Transverse colon (tissue), 4 donors: ENCODE results near the gene FOXR1. TPM values are rescaled to one million over a fixed set of nuclear protein-coding genes. Genes with fewer than 3 reads are reported as not detected.

ENCODE experiments used
- DNase-seq: peaks from one replicate; pipeline ENCODE4 v3.0.0-alpha.2; 2019
- H3K27ac ChIP-seq, 4 donors: fragments of 200-600 bp; sonication (generic); 2 replicates each; pipeline ENCODE4 v1.5.1; 2016 to 2018; ENCODE audit warnings: inconsistent platforms in 4 of 4
- H3K27me3 ChIP-seq: fragments of 200-600 bp; sonication (generic); 2 replicates; pipeline ENCODE4 v1.5.1; 2017; ENCODE audit warnings: inconsistent platforms
- H3K36me3 ChIP-seq, 4 donors: fragments of 200-600 bp; sonication (generic); 2 replicates each; pipeline ENCODE4 v1.5.1; 2017 to 2019; ENCODE audit warnings: inconsistent platforms in 4 of 4
- H3K4me1 ChIP-seq, 4 donors: fragments of 200-600 bp; sonication (generic); 2 replicates each; pipeline ENCODE4 v1.5.1; 2017 to 2020; ENCODE audit warnings: inconsistent platforms in 4 of 4
- H3K4me3 ChIP-seq, 4 donors: fragments of 200-600 bp; sonication (generic); 1 replicate in 1 of 4; 2 replicates in 3 of 4; pipeline versions ENCODE4 v1.5.1 to v1.6.1; 2017 to 2019; ENCODE audit warnings: inconsistent platforms in 4 of 4
- H3K9me3 ChIP-seq, 2 donors: fragments of 200-600 bp; sonication (generic); 2 replicates each; pipeline ENCODE4 v1.5.1; 2017 to 2019; ENCODE audit warnings: inconsistent platforms in 2 of 2
- EP300 ChIP-seq: sonication (generic); formaldehyde crosslinking; IDR thresholded peaks from one replicate; pipeline ENCODE4 v1.6.1; 2017; ENCODE audit warnings: antibody characterized with exemption, low read depth
- POLR2A ChIP-seq: fragments of 450-650 bp; IDR thresholded peaks from one replicate; pipeline ENCODE4 v1.6.1; 2016; ENCODE audit warnings: antibody characterized with exemption, mild to moderate bottlenecking, moderate library complexity
- POLR2AphosphoS5 ChIP-seq, 3 donors: sonication (generic); formaldehyde crosslinking; IDR thresholded peaks; one replicate each; pipeline ENCODE4 v1.6.1; 2016; ENCODE audit warnings: antibody characterized with exemption in 3 of 3
- WGBS, 2 donors: methylation state at CpG; one replicate each; pipeline ENCODE4 v1.1.5; 2018; ENCODE audit warnings: low coverage in 1 of 2; 5-methylcytosine and 5-hydroxymethylcytosine counted together
- in situ Hi-C, 4 donors: fragments of 200-750 bp; cut with MboI; loops; one replicate each; pipeline versions ENCODE4 v1.15.0 to v1.15.1; 2017; ENCODE audit warnings: low sequenced_read_pairs in 3 of 4, low pct_ligation_motif_present in 1 of 4, low pct_unique_long_range_greater_than_20kb in 1 of 4
- intact Hi-C: fragments of 100-400 bp; cut with DNase I; formaldehyde crosslinking; loops from one replicate; pipeline ENCODE4 v1.15.1; 2023; ENCODE audit warnings: low total_unique reads
- total RNA-seq, 4 donors: library from RNA; depleted of rRNA; stranded (reverse); fragments of >200 nt; gene quantifications; one replicate each; pipeline ENCODE4 v1.1.0, GENCODE V29; 2016
- TF ChIP-seq, protein P1 (sequence below), 5 experiments: fragments of 200-600 bp in 3 of 5; fragments of 450-650 bp in 2 of 5; sonication (generic) in 3 of 5; IDR thresholded peaks; 1 replicate in 2 of 5; 2 replicates in 3 of 5; pipeline ENCODE4 v1.5.1; 2016 to 2017; ENCODE audit warnings: antibody characterized with exemption in 5 of 5, inconsistent platforms in 3 of 5, mild to moderate bottlenecking in 2 of 5, moderate library complexity in 1 of 5

FOXR1 gene, protein sequence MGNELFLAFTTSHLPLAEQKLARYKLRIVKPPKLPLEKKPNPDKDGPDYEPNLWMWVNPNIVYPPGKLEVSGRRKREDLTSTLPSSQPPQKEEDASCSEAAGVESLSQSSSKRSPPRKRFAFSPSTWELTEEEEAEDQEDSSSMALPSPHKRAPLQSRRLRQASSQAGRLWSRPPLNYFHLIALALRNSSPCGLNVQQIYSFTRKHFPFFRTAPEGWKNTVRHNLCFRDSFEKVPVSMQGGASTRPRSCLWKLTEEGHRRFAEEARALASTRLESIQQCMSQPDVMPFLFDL
- not detected for total RNA-seq

DNA sequence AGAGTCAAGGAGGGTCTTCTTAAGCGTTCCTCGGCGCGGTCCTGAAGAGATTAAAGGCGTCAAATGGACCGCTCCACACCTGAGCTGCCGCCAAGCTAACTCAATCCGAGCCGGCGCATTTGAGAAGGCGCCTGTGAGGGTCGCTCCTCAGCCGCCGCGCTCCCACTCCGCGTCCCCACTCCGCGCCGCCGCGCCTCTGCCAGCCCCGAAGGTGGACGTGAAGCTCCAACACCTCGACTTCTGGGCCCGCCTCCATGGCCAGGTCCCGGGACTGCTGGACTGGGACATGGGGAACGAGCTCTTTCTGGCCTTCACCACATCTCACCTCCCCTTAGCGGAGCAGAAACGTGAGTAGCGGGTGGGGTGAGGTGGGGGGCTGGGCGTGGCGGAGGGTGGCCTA lies at the start of gene FOXR1:
FOXR1 (plus strand) TSS at position 116 of the 400 bp plus-strand sequence; CDS start at position 287, 171 bp downstream.
- no peaks in the 10 kb centered on the region for H3K9me3 ChIP-seq
- H3K4me1 ChIP-seq: no peaks in the 10 kb centered on the region
- no peak within 1 kb of the TSS for H3K27ac ChIP-seq
- H3K4me3 ChIP-seq: no peak within 1 kb of the TSS
- no peaks in the 10 kb centered on the region for H3K36me3 ChIP-seq
- DNase-seq: no peak
- 82% methylated on average over 33 of the region's 33 CpGs; no CpG with 5 or more reads in 1 of the 2 donors for whole genome bisulfite sequencing, 2 donors
- peaks cover 15% of the 10 kb centered on the region for H3K27me3 ChIP-seq
- TF ChIP-seq POLR2A (no peak), POLR2AphosphoS5 (IDR thresholded peaks at IDR 0.05) (no peak), EP300 (no peak)
- TF ChIP-seq, protein P1, sequence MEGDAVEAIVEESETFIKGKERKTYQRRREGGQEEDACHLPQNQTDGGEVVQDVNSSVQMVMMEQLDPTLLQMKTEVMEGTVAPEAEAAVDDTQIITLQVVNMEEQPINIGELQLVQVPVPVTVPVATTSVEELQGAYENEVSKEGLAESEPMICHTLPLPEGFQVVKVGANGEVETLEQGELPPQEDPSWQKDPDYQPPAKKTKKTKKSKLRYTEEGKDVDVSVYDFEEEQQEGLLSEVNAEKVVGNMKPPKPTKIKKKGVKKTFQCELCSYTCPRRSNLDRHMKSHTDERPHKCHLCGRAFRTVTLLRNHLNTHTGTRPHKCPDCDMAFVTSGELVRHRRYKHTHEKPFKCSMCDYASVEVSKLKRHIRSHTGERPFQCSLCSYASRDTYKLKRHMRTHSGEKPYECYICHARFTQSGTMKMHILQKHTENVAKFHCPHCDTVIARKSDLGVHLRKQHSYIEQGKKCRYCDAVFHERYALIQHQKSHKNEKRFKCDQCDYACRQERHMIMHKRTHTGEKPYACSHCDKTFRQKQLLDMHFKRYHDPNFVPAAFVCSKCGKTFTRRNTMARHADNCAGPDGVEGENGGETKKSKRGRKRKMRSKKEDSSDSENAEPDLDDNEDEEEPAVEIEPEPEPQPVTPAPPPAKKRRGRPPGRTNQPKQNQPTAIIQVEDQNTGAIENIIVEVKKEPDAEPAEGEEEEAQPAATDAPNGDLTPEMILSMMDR (IDR thresholded peaks at IDR 0.05): no peak
- intact Hi-C loops: no loop called here
- in situ Hi-C loops: loop anchor here in 1 of 4 donors (25.0 kb wide), 1 partner anchor 284 kb away; the partner anchor contains the start of gene TREH

DNA sequence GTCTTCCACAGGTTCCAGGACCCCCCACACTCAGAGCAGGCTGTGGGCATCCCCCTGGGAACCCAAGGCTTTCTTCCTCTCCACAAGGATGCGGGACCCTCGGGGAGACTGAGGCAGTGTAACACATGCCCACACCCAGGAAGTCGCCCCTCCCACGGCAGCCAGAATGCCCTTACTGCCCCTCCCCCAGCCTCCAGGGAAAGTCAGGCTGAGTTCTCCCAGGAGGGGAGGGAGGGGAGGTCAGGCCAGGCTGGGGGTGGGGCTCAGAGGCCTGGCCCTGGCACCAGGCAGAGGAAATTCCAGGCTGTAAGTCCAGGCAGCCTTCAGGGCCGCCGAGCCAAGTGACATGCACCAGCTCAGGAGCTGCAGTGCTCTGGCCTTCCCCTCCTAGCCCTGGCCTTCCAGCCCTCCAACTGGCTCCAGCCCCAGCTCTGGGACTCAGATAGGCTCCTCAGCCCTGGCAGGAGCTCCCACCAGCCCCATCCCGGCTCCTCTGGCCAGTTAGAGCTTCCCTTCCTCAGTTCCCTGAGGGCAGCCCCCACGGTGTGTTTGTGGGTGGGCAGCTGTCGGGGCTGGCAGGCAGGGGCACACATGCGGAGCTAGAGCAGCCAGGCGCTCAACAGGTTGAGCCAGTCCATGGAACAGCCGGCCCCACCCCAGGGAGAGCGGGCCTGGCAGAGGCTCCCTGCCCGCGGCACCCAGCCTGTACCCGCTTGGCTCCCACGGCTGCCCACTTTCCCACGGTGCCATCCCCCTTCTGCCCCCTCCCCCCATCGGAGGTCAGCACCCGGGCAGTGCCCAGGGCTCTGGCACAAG lies 49.4 kb upstream of the FOXR1 start:
- intact Hi-C loops: no loop called here
- Histone ChIP-seq H3K27me3 (no peaks in the 10 kb centered on the region), H3K4me3 (peak overlapping the region; percentile 30 to 75 (median 62)), H3K9me3 (no peaks in the 10 kb centered on the region), H3K27ac (peak overlapping the region; percentile 98 to 100 (median 100)), H3K4me1 (peaks cover 58 to 84% (median 80%) of the 10 kb centered on the region in 4 donors), H3K36me3 (no peaks in the 10 kb centered on the region)
- 6% methylated on average over 11 of the region's 20 CpGs; no CpG with 5 or more reads in 1 of the 2 donors for WGBS, 2 donors
- TF ChIP-seq, protein P1 (IDR thresholded peaks at IDR 0.05): peak in 1 of 5 experiments; percentile 6
- peak; percentile 75 to 89 (median 84) for TF ChIP-seq POLR2AphosphoS5 (IDR thresholded peaks at IDR 0.05)
- no peak for TF ChIP-seq EP300
- peak; percentile 56 for TF ChIP-seq POLR2A
- in situ Hi-C loops: no loop called here
- peak; percentile 81 for DNase-seq

DNA sequence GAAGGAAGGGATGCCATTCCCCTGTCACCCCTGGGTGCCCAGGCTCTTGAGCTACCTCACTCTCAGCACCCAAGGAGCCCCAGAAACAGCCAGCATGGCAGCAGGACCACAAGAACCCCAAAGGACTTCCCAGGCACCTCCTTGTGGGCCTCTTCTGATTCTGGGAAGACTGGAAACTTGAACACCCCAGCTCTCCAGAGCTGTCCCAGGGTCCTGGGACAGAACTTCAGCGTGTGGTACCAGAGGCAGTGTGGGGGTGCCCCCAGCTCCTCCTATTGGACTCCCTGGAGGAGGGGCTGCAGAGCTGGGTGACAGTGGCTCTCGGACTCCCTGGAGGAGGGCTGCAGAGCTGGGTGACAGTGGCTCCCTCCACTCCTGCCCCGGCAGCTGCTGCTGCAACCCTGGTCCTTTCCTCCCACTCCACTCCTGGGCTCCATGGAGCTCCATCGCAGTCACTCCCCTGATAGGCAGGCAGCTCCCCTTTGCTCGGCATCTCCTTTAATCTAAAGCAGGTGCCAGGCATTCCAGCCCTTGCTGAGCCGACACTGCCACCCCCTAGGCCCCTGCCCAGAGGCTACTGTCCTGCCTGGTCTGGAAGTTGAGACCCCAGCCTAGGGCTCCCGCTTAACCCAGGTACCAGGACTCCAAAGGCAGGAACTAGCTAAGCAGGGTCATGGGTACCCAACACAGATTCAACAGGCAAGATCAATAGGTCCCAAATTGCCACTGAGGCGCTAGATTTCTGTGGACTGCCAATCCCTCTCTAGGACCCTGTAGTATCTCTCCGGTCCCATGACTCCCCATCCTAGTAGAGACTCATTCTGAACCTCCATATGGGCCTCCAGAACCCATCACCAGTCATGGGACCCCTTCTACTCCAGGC lies 48.6 kb upstream of the FOXR1 start:
- TF ChIP-seq POLR2AphosphoS5 (IDR thresholded peaks at IDR 0.05): no peak
- intact Hi-C loops (no loop called here), in situ Hi-C loops (no loop called here)
- DNase-seq: no peak
- Histone ChIP-seq H3K27me3 (no peaks in the 10 kb centered on the region), H3K36me3 (no peaks in the 10 kb centered on the region), H3K4me1 (peaks cover 55 to 83% (median 80%) of the 10 kb centered on the region in 4 donors), H3K27ac (peak overlapping the region; percentile 98 to 100 (median 100)), H3K9me3 (no peaks in the 10 kb centered on the region), H3K4me3 (peak overlapping the region; percentile 30 to 75 (median 62))
- 36% methylated on average over 9 of the region's 9 CpGs; no CpG with 5 or more reads in 1 of the 2 donors for WGBS, 2 donors

DNA sequence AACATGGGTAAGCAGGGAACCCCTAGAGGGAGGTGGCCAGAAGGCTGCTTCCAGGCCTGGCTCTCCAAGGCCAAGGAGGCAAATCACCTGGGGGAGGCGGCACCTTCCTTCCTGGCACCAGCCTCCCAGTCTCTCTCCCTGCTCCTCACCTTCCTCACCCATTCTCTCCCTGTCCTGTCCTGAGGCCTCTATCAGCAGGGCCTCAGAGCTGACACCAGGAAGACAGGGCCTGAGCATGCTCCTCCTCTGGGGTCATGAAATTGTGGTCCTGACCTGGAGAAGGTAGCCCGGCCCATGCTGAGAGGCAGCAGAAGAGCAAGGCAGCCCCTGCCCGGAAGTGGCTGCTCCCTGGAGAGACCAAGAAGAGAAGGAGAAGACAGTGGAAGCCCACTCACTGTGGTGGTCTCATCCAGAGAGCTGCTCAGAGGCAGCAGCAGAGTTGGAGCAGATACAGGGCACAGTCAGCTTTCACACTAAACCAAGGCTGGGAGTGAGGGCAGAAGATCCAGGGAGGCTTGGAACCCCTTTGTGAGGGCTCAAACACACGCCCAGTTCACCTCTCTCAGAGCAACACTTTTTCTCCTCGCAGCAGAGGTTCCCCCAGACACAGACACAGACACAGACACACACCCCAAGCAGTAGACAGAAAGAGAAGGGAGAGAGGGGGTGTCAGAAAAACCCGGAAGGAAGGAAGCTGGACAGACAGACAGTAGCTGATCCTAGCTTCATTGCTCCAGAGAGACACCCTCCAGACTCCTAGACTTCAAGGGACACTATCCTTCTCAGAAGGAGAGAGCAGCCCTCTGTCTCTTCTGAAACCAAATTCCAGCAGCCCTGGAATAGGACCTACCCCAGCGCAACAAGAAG lies 47.6 kb upstream of the FOXR1 start:
- peak; percentile 43 for DNase-seq

More for the DNA sequence above, 47.6 kb upstream of the FOXR1 start:
- Histone ChIP-seq H3K9me3 (no peaks in the 10 kb centered on the region), H3K4me1 (peaks cover 50 to 77% (median 71%) of the 10 kb centered on the region in 4 donors), H3K4me3 (peak overlapping the region; percentile 56 to 75 (median 62)), H3K27ac (peak overlapping the region; percentile 98 to 100 (median 100)), H3K27me3 (no peaks in the 10 kb centered on the region), H3K36me3 (no peaks in the 10 kb centered on the region)
- in situ Hi-C loops (no loop called here), intact Hi-C loops (no loop called here)
- no peak for TF ChIP-seq POLR2A
- TF ChIP-seq, protein P1 (IDR thresholded peaks at IDR 0.05): no peak
- no peak for TF ChIP-seq EP300
- no peak for TF ChIP-seq POLR2AphosphoS5 (IDR thresholded peaks at IDR 0.05)
- 7% methylated on average over 7 of the region's 7 CpGs; no CpG with 5 or more reads in 1 of the 2 donors for WGBS, 2 donors
